ENCODE measurements around the gene ACAP3.

Gene ACAP3

DNA sequence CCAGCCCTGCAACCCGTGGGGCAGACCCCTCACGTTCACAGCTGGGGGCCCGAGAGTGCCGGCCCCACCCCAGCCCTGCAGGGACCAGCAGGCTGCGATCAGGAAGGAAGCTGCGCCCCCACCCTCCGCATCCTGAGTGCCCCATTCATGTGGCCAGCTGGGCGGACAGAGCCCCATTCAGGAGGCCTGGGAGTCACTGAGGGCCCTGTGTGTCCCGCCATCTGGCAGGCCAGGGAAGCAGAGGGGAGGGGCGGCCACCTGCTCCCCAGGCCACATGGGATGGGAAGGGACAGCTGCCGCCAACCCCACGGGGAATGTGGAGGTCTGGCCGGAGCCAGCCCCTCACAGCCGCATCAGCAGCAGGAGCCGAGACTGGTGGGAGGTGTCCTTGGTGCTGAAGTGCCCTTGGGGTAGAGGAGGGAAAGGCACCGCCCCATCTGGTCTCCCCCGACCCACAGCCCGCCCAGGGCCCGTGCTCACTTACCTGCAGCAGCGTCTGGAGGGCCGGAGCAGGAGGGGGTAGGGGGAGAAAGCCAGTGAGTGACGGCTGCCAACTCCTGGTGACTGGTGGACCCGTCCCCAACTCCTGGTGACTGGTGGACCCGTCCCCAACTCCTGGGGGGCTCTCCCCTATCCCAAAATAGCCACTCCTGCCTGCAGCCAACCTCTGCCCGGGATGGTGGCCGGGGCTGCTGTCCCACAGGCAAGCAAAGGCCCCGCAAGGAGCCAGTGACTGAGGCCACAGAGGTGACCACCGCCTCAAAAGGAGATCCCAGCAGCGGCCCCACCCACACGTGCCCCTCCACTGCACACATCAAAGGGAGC lies 8.7 kb downstream of the ACAP3 start:
- Histone ChIP-seq H3K36me3 (ENCODE audit: insufficient read depth, low read length) (peaks cover 31% of the 10 kb centered on the region), H3K4me2 (ENCODE audit: low read length) (no peak overlapping the region), H3K27me3 (ENCODE audit: control insufficient read depth, insufficient read depth, low read length) (no peaks in the 10 kb centered on the region), H3K9me3 (replicated peaks; ENCODE audit: low read length) (no peaks in the 10 kb centered on the region), H3K4me1 (ENCODE audit: control insufficient read depth, insufficient read depth, low read length) (peaks cover 2% of the 10 kb centered on the region), H3K9ac (ENCODE audit: low read depth, low read length) (no peak overlapping the region), H3K4me3 (ENCODE audit: low read length) (no peak overlapping the region)

- H3K36me3 ChIP-seq (ENCODE audit: insufficient read depth, low read length), result peaks cover 35% of the 10 kb centered on the region
- H3K9ac ChIP-seq (ENCODE audit: low read depth, low read length), result no peak overlapping the region
- no peaks in the 10 kb centered on the region for H3K27me3 ChIP-seq (ENCODE audit: control insufficient read depth, insufficient read depth, low read length)
Observed at GRCh38 chr1:1297802-1298424, 9.8 kb downstream of the ACAP3 start.

GRCh38 chr1:1296070-1297061 lies 11.4 kb downstream of the ACAP3 start:
- Histone ChIP-seq H3K36me3 (ENCODE audit: insufficient read depth, low read length) (peaks cover 39% of the 10 kb centered on the region), H3K9ac (ENCODE audit: low read depth, low read length) (no peak overlapping the region), H3K4me1 (ENCODE audit: control insufficient read depth, insufficient read depth, low read length) (peaks cover 4% of the 10 kb centered on the region), H3K9me3 (replicated peaks; ENCODE audit: low read length) (no peaks in the 10 kb centered on the region), H3K4me2 (ENCODE audit: low read length) (no peak overlapping the region), H3K27me3 (ENCODE audit: control insufficient read depth, insufficient read depth, low read length) (no peaks in the 10 kb centered on the region), H3K4me3 (ENCODE audit: low read length) (no peak overlapping the region)

More at GRCh38 chr1:1297802-1298424, 9.8 kb downstream of the ACAP3 start:
- Histone ChIP-seq H3K4me2 (ENCODE audit: low read length) (no peak overlapping the region), H3K9me3 (replicated peaks; ENCODE audit: low read length) (no peaks in the 10 kb centered on the region), H3K4me1 (ENCODE audit: control insufficient read depth, insufficient read depth, low read length) (no peaks in the 10 kb centered on the region), H3K4me3 (ENCODE audit: low read length) (no peak overlapping the region)

GRCh38 chr1:1295154-1295923 lies 12.4 kb downstream of the ACAP3 start:
- Histone ChIP-seq H3K4me2 (ENCODE audit: low read length) (no peak overlapping the region), H3K36me3 (ENCODE audit: insufficient read depth, low read length) (peaks cover 37% of the 10 kb centered on the region), H3K4me3 (ENCODE audit: low read length) (no peak overlapping the region), H3K9ac (ENCODE audit: low read depth, low read length) (no peak overlapping the region), H3K4me1 (ENCODE audit: control insufficient read depth, insufficient read depth, low read length) (peaks cover 13% of the 10 kb centered on the region), H3K9me3 (replicated peaks; ENCODE audit: low read length) (no peaks in the 10 kb centered on the region), H3K27me3 (ENCODE audit: control insufficient read depth, insufficient read depth, low read length) (no peaks in the 10 kb centered on the region)

GRCh38 chr1:1294250-1294890 lies 13.4 kb downstream of the ACAP3 start:
- H3K27me3 ChIP-seq (ENCODE audit: control insufficient read depth, insufficient read depth, low read length), result no peaks in the 10 kb centered on the region
- peaks cover 15% of the 10 kb centered on the region for H3K4me1 ChIP-seq (ENCODE audit: control insufficient read depth, insufficient read depth, low read length)
- no peak overlapping the region for H3K4me3 ChIP-seq (ENCODE audit: low read length)
- H3K36me3 ChIP-seq (ENCODE audit: insufficient read depth, low read length), result peaks cover 28% of the 10 kb centered on the region
- no peak overlapping the region for H3K9ac ChIP-seq (ENCODE audit: low read depth, low read length)
- H3K9me3 ChIP-seq (replicated peaks; ENCODE audit: low read length), result no peaks in the 10 kb centered on the region
- no peak overlapping the region for H3K4me2 ChIP-seq (ENCODE audit: low read length)

- Histone ChIP-seq H3K4me2 (ENCODE audit: low read length) (no peak overlapping the region), H3K4me1 (ENCODE audit: control insufficient read depth, insufficient read depth, low read length) (peaks cover 15% of the 10 kb centered on the region), H3K9ac (ENCODE audit: low read depth, low read length) (no peak overlapping the region), H3K27me3 (ENCODE audit: control insufficient read depth, insufficient read depth, low read length) (no peaks in the 10 kb centered on the region), H3K9me3 (replicated peaks; ENCODE audit: low read length) (no peaks in the 10 kb centered on the region), H3K36me3 (ENCODE audit: insufficient read depth, low read length) (peaks cover 26% of the 10 kb centered on the region), H3K4me3 (ENCODE audit: low read length) (no peak overlapping the region)
Observed at GRCh38 chr1:1293263-1294249, 14.2 kb downstream of the ACAP3 start.

GRCh38 chr1:1292851-1293250 lies 14.9 kb downstream of the ACAP3 start:
- peaks cover 15% of the 10 kb centered on the region for H3K4me1 ChIP-seq (ENCODE audit: control insufficient read depth, insufficient read depth, low read length)
- no peaks in the 10 kb centered on the region for H3K27me3 ChIP-seq (ENCODE audit: control insufficient read depth, insufficient read depth, low read length)
- H3K4me2 ChIP-seq (ENCODE audit: low read length), result no peak overlapping the region
- H3K4me3 ChIP-seq (ENCODE audit: low read length), result no peak overlapping the region
- H3K9ac ChIP-seq (ENCODE audit: low read depth, low read length), result no peak overlapping the region
- no peaks in the 10 kb centered on the region for H3K9me3 ChIP-seq (replicated peaks; ENCODE audit: low read length)
- H3K36me3 ChIP-seq (ENCODE audit: insufficient read depth, low read length), result peaks cover 26% of the 10 kb centered on the region

- peaks cover 26% of the 10 kb centered on the region for H3K36me3 ChIP-seq (ENCODE audit: insufficient read depth, low read length)
- no peak overlapping the region for H3K9ac ChIP-seq (ENCODE audit: low read depth, low read length)
- H3K4me1 ChIP-seq (ENCODE audit: control insufficient read depth, insufficient read depth, low read length), result peaks cover 15% of the 10 kb centered on the region
Observed at GRCh38 chr1:1292442-1292779, 15.3 kb downstream of the ACAP3 start.

GRCh38 chr1:1291548-1292441 lies 15.9 kb downstream of the ACAP3 start:
- no peaks in the 10 kb centered on the region for H3K9me3 ChIP-seq (replicated peaks; ENCODE audit: low read length)
- H3K4me1 ChIP-seq (ENCODE audit: control insufficient read depth, insufficient read depth, low read length), result peaks cover 15% of the 10 kb centered on the region
- H3K9ac ChIP-seq (ENCODE audit: low read depth, low read length), result no peak overlapping the region

More at GRCh38 chr1:1292442-1292779, 15.3 kb downstream of the ACAP3 start:
- no peak overlapping the region for H3K4me2 ChIP-seq (ENCODE audit: low read length)
- no peak overlapping the region for H3K4me3 ChIP-seq (ENCODE audit: low read length)
- peaks cover 1% of the 10 kb centered on the region for H3K27me3 ChIP-seq (ENCODE audit: control insufficient read depth, insufficient read depth, low read length)
- no peaks in the 10 kb centered on the region for H3K9me3 ChIP-seq (replicated peaks; ENCODE audit: low read length)

More at GRCh38 chr1:1291548-1292441, 15.9 kb downstream of the ACAP3 start:
- Histone ChIP-seq H3K4me2 (ENCODE audit: low read length) (no peak overlapping the region), H3K36me3 (ENCODE audit: insufficient read depth, low read length) (peaks cover 25% of the 10 kb centered on the region), H3K4me3 (ENCODE audit: low read length) (no peak overlapping the region), H3K27me3 (ENCODE audit: control insufficient read depth, insufficient read depth, low read length) (peaks cover 4% of the 10 kb centered on the region)

Measured in skeletal muscle satellite cell (primary cell).